Ishikawa (cell line): ENCODE results near the gene TCP11.

Experiments used
- CEBPB ChIP-seq: IDR thresholded peaks from 2 replicates; pipeline ENCODE4 v1.6.1; 2012
- CREB1 ChIP-seq: IDR thresholded peaks from 2 replicates; pipeline ENCODE4 v1.6.1; 2012; ENCODE audit warnings: low read depth
- EGR1 ChIP-seq: IDR thresholded peaks from 2 replicates; pipeline ENCODE4 v1.6.1; 2012
- EP300 ChIP-seq: IDR thresholded peaks from 2 replicates; pipeline ENCODE4 v1.6.1; 2012; ENCODE audit warnings: borderline replicate concordance
- FOXM1 ChIP-seq: IDR thresholded peaks from 2 replicates; pipeline ENCODE4 v1.6.1; 2012; ENCODE audit warnings: low read depth, borderline replicate concordance
- MAX ChIP-seq: IDR thresholded peaks from 2 replicates; pipeline ENCODE4 v1.6.1; 2012
- NFIC ChIP-seq: IDR thresholded peaks from 2 replicates; pipeline ENCODE4 v1.6.1; 2012
- RAD21 ChIP-seq: IDR thresholded peaks from 2 replicates; pipeline ENCODE4 v1.6.1; 2012; ENCODE audit warnings: low read depth
- REST ChIP-seq: IDR thresholded peaks from 2 replicates; pipeline ENCODE4 v1.6.1; 2012; ENCODE audit warnings: low read depth, mild to moderate bottlenecking
- TAF1 ChIP-seq: IDR thresholded peaks from 2 replicates; pipeline ENCODE4 v1.6.1; 2012; ENCODE audit warnings: low read depth, mild to moderate bottlenecking
- TCF12 ChIP-seq: IDR thresholded peaks from 2 replicates; pipeline ENCODE4 v1.6.1; 2012; ENCODE audit warnings: low read depth
- TEAD4 ChIP-seq: IDR thresholded peaks from 2 replicates; pipeline ENCODE4 v1.6.1; 2012
- USF1 ChIP-seq: IDR thresholded peaks from 2 replicates; pipeline ENCODE4 v1.6.1; 2012
- YY1 ChIP-seq: IDR thresholded peaks from 2 replicates; pipeline ENCODE4 v1.6.1; 2012; ENCODE audit warnings: low read depth
- ZBTB7A ChIP-seq: IDR thresholded peaks from 2 replicates; pipeline ENCODE4 v1.6.1; 2012; ENCODE audit warnings: low read depth

TCP11 gene

GRCh38 chr6:35093118-35093445 is 48.1 kb downstream of the TCP11 start:
- no peak for TF ChIP-seq RAD21
- no peak for TF ChIP-seq TAF1
- TF ChIP-seq MAX = no peak
- no peak for TF ChIP-seq NFIC
- no peak for TF ChIP-seq EP300
- TF ChIP-seq TEAD4 = no peak
- TF ChIP-seq REST = no peak
- no peak for TF ChIP-seq USF1
- TF ChIP-seq CEBPB = no peak
- no peak for TF ChIP-seq YY1
- no peak for TF ChIP-seq CREB1
- no peak for TF ChIP-seq EGR1
- no peak for TF ChIP-seq ZBTB7A
- TF ChIP-seq FOXM1 = no peak
- no peak for TF ChIP-seq TCF12

GRCh38 chr6:35092362-35093117 is 48.6 kb downstream of the TCP11 start:
- no peak for TF ChIP-seq TCF12
- TF ChIP-seq EP300 = no peak
- no peak for TF ChIP-seq TAF1
- no peak for TF ChIP-seq ZBTB7A
- no peak for TF ChIP-seq TEAD4
- no peak for TF ChIP-seq MAX
- TF ChIP-seq REST = no peak
- no peak for TF ChIP-seq FOXM1
- no peak for TF ChIP-seq CREB1
- TF ChIP-seq CEBPB = no peak
- no peak for TF ChIP-seq RAD21
- TF ChIP-seq NFIC = no peak
- TF ChIP-seq USF1 = no peak
- no peak for TF ChIP-seq EGR1
- TF ChIP-seq YY1 = no peak

- TF ChIP-seq CEBPB (no peak), MAX (no peak), NFIC (no peak), TAF1 (no peak), FOXM1 (no peak), TCF12 (no peak), CREB1 (no peak), RAD21 (no peak), EGR1 (no peak), ZBTB7A (no peak), TEAD4 (no peak), EP300 (no peak), YY1 (no peak), REST (no peak), USF1 (no peak)
Measured at GRCh38 chr6:35091346-35092083, 49.6 kb downstream of the TCP11 start.
